HepG2 (cell line): ENCODE measurements around the gene ISCU. TPM values are rescaled to one million over a fixed set of nuclear protein-coding genes. Genes with fewer than 3 reads are reported as not detected.

Source experiments
- ATAC-seq: fragments of 200-7000 bp; cut with Tn5 transposase; 3 replicates; pipeline ENCODE4 v1.9.1; 2020; ENCODE audit warnings: mild to moderate bottlenecking, moderate library complexity
- BruUV-seq: library from RNA; stranded (reverse); fragments of 400-500 nt; replicated peaks from 2 replicates; lab custom pipeline; 2021; lab: Mats Ljungman, UMichigan
- CTCF ChIA-PET: fragments of 300-600 bp; formaldehyde crosslinking; extraction: SDS; loops from one replicate; lab custom pipeline; 2021; ENCODE audit warnings: low total read pairs, inconsistent platforms, low intra/inter-chr PET ratio; lab: Yijun Ruan, JAX
- POLR2A ChIA-PET: fragments of 350-600 bp; sonication (Branson Sonifier 250); formaldehyde crosslinking; loops from one replicate; lab custom pipeline; 2020; ENCODE audit warnings: antibody characterized with exemption, inconsistent platforms; lab: Yijun Ruan, JAX
- DNase-seq: peaks from one replicate; pipeline ENCODE4 v3.0.0-alpha.2; 2015; ENCODE audit warnings: low spot score
- FAIRE-seq: peaks from 3 replicates; lab custom pipeline; 2011; peaks lifted over from hg19 to GRCh38; lab: Jason Lieb, UNC
- H2AFZ ChIP-seq: one replicate; pipeline ENCODE4 v1.6.1; 2011; ENCODE audit warnings: low read length, inconsistent platforms
- H3K27ac ChIP-seq: fragments of 300-600 bp; 3 replicates; pipeline ENCODE4 v1.8.0; 2011; ENCODE audit warnings: mixed run types, mild to moderate bottlenecking, mixed read lengths, low read length, inconsistent platforms; ENCODE audit not compliant: insufficient read depth; ENCODE audit errors: extremely low read length
- H3K27me3 ChIP-seq, 2 experiments: fragments of 200-600 bp in 1 of 2; 2 replicates in 1 of 2; 3 replicates in 1 of 2; pipeline versions ENCODE4 v1.6.0 to v1.8.0; 2011; ENCODE audit warnings: low read length in 2 of 2, mild to moderate bottlenecking in 2 of 2, moderate library complexity in 2 of 2, inconsistent platforms in 1 of 2; ENCODE audit not compliant: insufficient read depth in 2 of 2, control insufficient read depth in 1 of 2
- H3K36me3 ChIP-seq, 2 experiments: fragments of 200-600 bp in 1 of 2; replicated peaks in 1 of 2; 2 replicates in 1 of 2; 3 replicates in 1 of 2; pipeline versions ENCODE4 v1.5.1 to v1.8.0; 2011; ENCODE audit warnings: low read length in 2 of 2, inconsistent platforms in 1 of 2; ENCODE audit not compliant: insufficient read depth in 2 of 2, control insufficient read depth in 1 of 2
- H3K4me1 ChIP-seq: 2 replicates; pipeline ENCODE4 v1.5.1; 2012; ENCODE audit warnings: low read length, inconsistent platforms; ENCODE audit not compliant: insufficient read depth
- H3K4me2 ChIP-seq: 2 replicates; pipeline ENCODE4 v1.6.0; 2011; ENCODE audit warnings: low read depth, low read length, inconsistent platforms
- H3K4me3 ChIP-seq, 3 experiments: fragments of 200-600 bp in 1 of 3; sonication (generic), shearing (Covaris generic) in 1 of 3; replicated peaks in 1 of 3; 2 replicates each; pipeline ENCODE4 v1.5.1; 2011 to 2016; ENCODE audit warnings: low read length in 3 of 3, inconsistent platforms in 2 of 3, low read depth in 2 of 3, mild to moderate bottlenecking in 2 of 3, control low read depth in 1 of 3, mixed read lengths in 1 of 3; ENCODE audit not compliant: insufficient read depth in 1 of 3
- H3K79me2 ChIP-seq: one replicate; pipeline ENCODE4 v1.6.1; 2011; ENCODE audit warnings: low read length, inconsistent platforms; ENCODE audit not compliant: insufficient read depth
- H3K9ac ChIP-seq: 2 replicates; pipeline ENCODE4 v1.6.0; 2011; ENCODE audit warnings: mild to moderate bottlenecking, low read depth, low read length, inconsistent platforms; ENCODE audit not compliant: insufficient read depth
- H3K9me3 ChIP-seq: 2 replicates; pipeline ENCODE4 v1.5.1; 2012; ENCODE audit warnings: mild to moderate bottlenecking, low read length
- H4K20me1 ChIP-seq: 2 replicates; pipeline ENCODE4 v1.6.0; 2011; ENCODE audit warnings: inconsistent platforms, mild to moderate bottlenecking, low read length, moderate library complexity; ENCODE audit not compliant: insufficient read depth
- ADNP ChIP-seq: sonication (generic); formaldehyde crosslinking; IDR thresholded peaks from 2 replicates; pipeline ENCODE4 v1.4.0; 2020; ENCODE audit warnings: missing genetic modification reagents
- PITX1 ChIP-seq: sonication (generic); formaldehyde crosslinking; IDR thresholded peaks from 2 replicates; pipeline ENCODE4 v1.5.1; 2020; ENCODE audit warnings: mild to moderate bottlenecking, missing genetic modification reagents
- POLR2AphosphoS5 ChIP-seq: IDR thresholded peaks from 2 replicates; pipeline ENCODE4 v1.6.1; 2012; ENCODE audit warnings: low read depth, low read length
- ZNF569 ChIP-seq: sonication (generic); formaldehyde crosslinking; IDR thresholded peaks from 2 replicates; pipeline ENCODE4 v1.5.0; 2020; ENCODE audit warnings: mild to moderate bottlenecking, missing genetic modification reagents, moderate library complexity, borderline replicate concordance
- ZNF607 ChIP-seq: sonication (generic); formaldehyde crosslinking; IDR thresholded peaks from 2 replicates; pipeline ENCODE4 v1.5.1; 2020; ENCODE audit warnings: missing genetic modification reagents, mild to moderate bottlenecking, borderline replicate concordance
- ZNF724P ChIP-seq: sonication (generic); formaldehyde crosslinking; IDR thresholded peaks from 2 replicates; pipeline ENCODE4 v1.8.0; 2022; ENCODE audit warnings: missing genetic modification reagents, borderline replicate concordance
- ZNF746 ChIP-seq: sonication (generic); formaldehyde crosslinking; IDR thresholded peaks from 2 replicates; pipeline ENCODE4 v1.8.0; 2022; ENCODE audit warnings: mild to moderate bottlenecking, missing genetic modification reagents
- ZNF768 ChIP-seq: sonication (generic); formaldehyde crosslinking; IDR thresholded peaks from 2 replicates; pipeline ENCODE4 v1.4.0; 2020; ENCODE audit warnings: missing genetic modification reagents
- WGBS: methylation state at CpG from one replicate; pipeline ENCODE4 v1.1.6; 2017; ENCODE audit warnings: low lambda C conversion rate; 5-methylcytosine and 5-hydroxymethylcytosine counted together
- in situ Hi-C: cut with HindIII; loops from 2 replicates; pipeline ENCODE4 v1.10.0; 2017; ENCODE audit warnings: low pct_unique_long_range_greater_than_20kb; ENCODE audit not compliant: extremely low pct_ligation_motif_present
- intact Hi-C: fragments of 100-400 bp; cut with micrococcal nuclease; formaldehyde crosslinking; loops from one replicate; pipeline ENCODE4 v1.10.0; 2022; ENCODE audit not compliant: unreplicated experiment
- polyA plus RNA-seq, 8 experiments: library from polyadenylated mRNA; depleted of rRNA in 3 of 8; stranded (reverse) in 7 of 8; unstranded in 1 of 8; fragments of >200 nt; fragmentation: Illumina TruSeq in 4 of 8; extraction: Trizol in 4 of 8; gene quantifications; 2 replicates each; pipeline versions ENCODE4 v1.2.1 to v1.2.3, GENCODE V29; 2011 to 2016; ENCODE audit warnings: low read depth in 4 of 8, missing spikeins in 1 of 8, mixed read lengths in 1 of 8; ENCODE audit not compliant: insufficient read depth in 1 of 8
- total RNA-seq, 5 experiments: library from RNA; depleted of rRNA; stranded (reverse); fragments of >200 nt; fragmentation: Illumina TruSeq; extraction: Trizol; gene quantifications; 2 replicates each; pipeline ENCODE4 v1.2.3, GENCODE V29; 2016; ENCODE audit warnings: low read depth in 1 of 5
- TF ChIP-seq, protein P1 (sequence below): sonication (generic); formaldehyde crosslinking; IDR thresholded peaks from 2 replicates; pipeline ENCODE4 v1.4.0; 2020; ENCODE audit warnings: missing genetic modification reagents, borderline replicate concordance

The ISCU gene
- total and polyA plus RNA-seq, 2 of the 13 experiments (the other 11 are each of a cell fraction or from before 2014, with no cell fraction given): 94.4 to 107 TPM

GRCh38 chr12:108581311-108582227, 19.2 kb downstream of the ISCU start:
- Histone ChIP-seq H3K9ac (no peak overlapping the region), H2AFZ (no peak overlapping the region), H3K27ac (no peak overlapping the region), H3K27me3 (peaks cover 2 to 7% of the 10 kb centered on the region in 2 experiments; a peak in 2 of 5 replicates), H3K4me1 (no peaks in the 10 kb centered on the region), H3K9me3 (no peaks in the 10 kb centered on the region), H3K4me3 (no peak overlapping the region), H4K20me1 (no peaks in the 10 kb centered on the region), H3K79me2 (no peaks in the 10 kb centered on the region), H3K4me2 (no peak overlapping the region), H3K36me3 (no peaks in the 10 kb centered on the region)
- CTCF ChIA-PET: no interaction called here
- no peak for ATAC-seq
- POLR2A ChIA-PET: no interaction called here
- peak; percentile 93 for TF ChIP-seq ZNF768 (CRISPR knock-in tag)
- no peak for TF ChIP-seq ZNF724P (CRISPR knock-in tag)
- in situ Hi-C loops: no loop called here
- no TSS peak for BruUV-seq
- DNase-seq: no peak
- no peak for FAIRE-seq
- intact Hi-C loops: no loop called here
- 73% methylated on average over 25 of the region's 33 CpGs for WGBS

GRCh38 chr12:108582509-108582908, 20.1 kb downstream of the ISCU start:
- POLR2A ChIA-PET: no interaction called here
- H3K27ac ChIP-seq: no peak overlapping the region
- TF ChIP-seq ADNP (CRISPR knock-in tag): no peak
- no peak for TF ChIP-seq POLR2AphosphoS5
- no peak for TF ChIP-seq ZNF746
- TF ChIP-seq, protein P1, sequence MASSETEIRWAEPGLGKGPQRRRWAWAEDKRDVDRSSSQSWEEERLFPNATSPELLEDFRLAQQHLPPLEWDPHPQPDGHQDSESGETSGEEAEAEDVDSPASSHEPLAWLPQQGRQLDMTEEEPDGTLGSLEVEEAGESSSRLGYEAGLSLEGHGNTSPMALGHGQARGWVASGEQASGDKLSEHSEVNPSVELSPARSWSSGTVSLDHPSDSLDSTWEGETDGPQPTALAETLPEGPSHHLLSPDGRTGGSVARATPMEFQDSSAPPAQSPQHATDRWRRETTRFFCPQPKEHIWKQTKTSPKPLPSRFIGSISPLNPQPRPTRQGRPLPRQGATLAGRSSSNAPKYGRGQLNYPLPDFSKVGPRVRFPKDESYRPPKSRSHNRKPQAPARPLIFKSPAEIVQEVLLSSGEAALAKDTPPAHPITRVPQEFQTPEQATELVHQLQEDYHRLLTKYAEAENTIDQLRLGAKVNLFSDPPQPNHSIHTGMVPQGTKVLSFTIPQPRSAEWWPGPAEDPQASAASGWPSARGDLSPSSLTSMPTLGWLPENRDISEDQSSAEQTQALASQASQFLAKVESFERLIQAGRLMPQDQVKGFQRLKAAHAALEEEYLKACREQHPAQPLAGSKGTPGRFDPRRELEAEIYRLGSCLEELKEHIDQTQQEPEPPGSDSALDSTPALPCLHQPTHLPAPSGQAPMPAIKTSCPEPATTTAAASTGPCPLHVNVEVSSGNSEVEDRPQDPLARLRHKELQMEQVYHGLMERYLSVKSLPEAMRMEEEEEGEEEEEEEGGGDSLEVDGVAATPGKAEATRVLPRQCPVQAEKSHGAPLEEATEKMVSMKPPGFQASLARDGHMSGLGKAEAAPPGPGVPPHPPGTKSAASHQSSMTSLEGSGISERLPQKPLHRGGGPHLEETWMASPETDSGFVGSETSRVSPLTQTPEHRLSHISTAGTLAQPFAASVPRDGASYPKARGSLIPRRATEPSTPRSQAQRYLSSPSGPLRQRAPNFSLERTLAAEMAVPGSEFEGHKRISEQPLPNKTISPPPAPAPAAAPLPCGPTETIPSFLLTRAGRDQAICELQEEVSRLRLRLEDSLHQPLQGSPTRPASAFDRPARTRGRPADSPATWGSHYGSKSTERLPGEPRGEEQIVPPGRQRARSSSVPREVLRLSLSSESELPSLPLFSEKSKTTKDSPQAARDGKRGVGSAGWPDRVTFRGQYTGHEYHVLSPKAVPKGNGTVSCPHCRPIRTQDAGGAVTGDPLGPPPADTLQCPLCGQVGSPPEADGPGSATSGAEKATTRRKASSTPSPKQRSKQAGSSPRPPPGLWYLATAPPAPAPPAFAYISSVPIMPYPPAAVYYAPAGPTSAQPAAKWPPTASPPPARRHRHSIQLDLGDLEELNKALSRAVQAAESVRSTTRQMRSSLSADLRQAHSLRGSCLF (CRISPR knock-in tag): no peak
- TF ChIP-seq ZNF569 (CRISPR knock-in tag): no peak
- TF ChIP-seq ZNF607 (CRISPR knock-in tag): no peak
- no peak for TF ChIP-seq PITX1 (CRISPR knock-in tag)

More at GRCh38 chr12:108582509-108582908, 20.1 kb downstream of the ISCU start:
- DNase-seq: no peak
- Histone ChIP-seq H3K4me2 (no peak overlapping the region), H2AFZ (no peak overlapping the region), H3K4me1 (no peaks in the 10 kb centered on the region), H3K9ac (no peak overlapping the region), H3K27me3 (peaks cover 2 to 7% of the 10 kb centered on the region in 2 experiments; a peak in 2 of 5 replicates), H3K4me3 (no peak overlapping the region), H4K20me1 (no peaks in the 10 kb centered on the region), H3K9me3 (no peaks in the 10 kb centered on the region), H3K36me3 (no peaks in the 10 kb centered on the region), H3K79me2 (no peaks in the 10 kb centered on the region)
- intact Hi-C loops (no loop called here), in situ Hi-C loops (no loop called here)
- ATAC-seq: no peak
- FAIRE-seq: no peak
- 22% methylated on average over 7 of the region's 9 CpGs for WGBS
- CTCF ChIA-PET: no interaction called here
- BruUV-seq: no TSS peak
